Esophagus muscularis mucosa (tissue), 4 donors: ENCODE data around the gene NAV1.
"Not testable (repeated sequence)": the region's sequence is repeated elsewhere in the genome, so short reads cannot be mapped to it uniquely, and the experiment has no call there.

ENCODE experiments used
- EP300 ChIP-seq: sonication (generic); formaldehyde crosslinking; IDR thresholded peaks from one replicate; pipeline ENCODE4 v1.6.1; 2017; ENCODE audit warnings: antibody characterized with exemption
- POLR2AphosphoS5 ChIP-seq, 2 donors: sonication (generic); formaldehyde crosslinking; IDR thresholded peaks; one replicate each; pipeline ENCODE4 v1.6.1; 2017; ENCODE audit warnings: antibody characterized with exemption in 2 of 2
- TF ChIP-seq, protein P1 (sequence below), 3 experiments: fragments of 200-600 bp in 2 of 3; fragments of 450-650 bp in 1 of 3; sonication (generic) in 2 of 3; IDR thresholded peaks; one replicate each; pipeline ENCODE4 v1.5.1; 2017 to 2019; ENCODE audit warnings: antibody characterized with exemption in 3 of 3, mild to moderate bottlenecking in 2 of 3, moderate library complexity in 1 of 3

DNA sequence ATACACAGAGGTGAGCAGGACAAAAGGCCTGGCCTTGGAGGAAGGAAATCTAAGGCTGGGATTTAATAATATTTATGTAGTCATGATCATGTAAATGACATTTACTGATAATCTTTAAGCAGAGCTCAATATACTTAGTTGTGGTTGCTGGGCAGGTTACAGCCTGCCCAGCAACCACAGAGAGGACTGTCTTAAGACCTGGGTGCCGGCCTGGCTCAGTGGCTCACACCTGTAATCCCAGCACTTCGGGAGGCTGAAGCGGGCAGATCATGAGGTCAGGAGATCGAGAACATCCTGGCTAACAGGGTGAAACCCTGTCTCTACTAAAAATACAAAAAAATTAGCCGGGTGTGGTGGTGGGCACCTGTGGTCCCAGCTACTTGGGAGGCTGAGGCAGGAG, 10.6 kb downstream of the NAV1 start:
- TF ChIP-seq, protein P1, sequence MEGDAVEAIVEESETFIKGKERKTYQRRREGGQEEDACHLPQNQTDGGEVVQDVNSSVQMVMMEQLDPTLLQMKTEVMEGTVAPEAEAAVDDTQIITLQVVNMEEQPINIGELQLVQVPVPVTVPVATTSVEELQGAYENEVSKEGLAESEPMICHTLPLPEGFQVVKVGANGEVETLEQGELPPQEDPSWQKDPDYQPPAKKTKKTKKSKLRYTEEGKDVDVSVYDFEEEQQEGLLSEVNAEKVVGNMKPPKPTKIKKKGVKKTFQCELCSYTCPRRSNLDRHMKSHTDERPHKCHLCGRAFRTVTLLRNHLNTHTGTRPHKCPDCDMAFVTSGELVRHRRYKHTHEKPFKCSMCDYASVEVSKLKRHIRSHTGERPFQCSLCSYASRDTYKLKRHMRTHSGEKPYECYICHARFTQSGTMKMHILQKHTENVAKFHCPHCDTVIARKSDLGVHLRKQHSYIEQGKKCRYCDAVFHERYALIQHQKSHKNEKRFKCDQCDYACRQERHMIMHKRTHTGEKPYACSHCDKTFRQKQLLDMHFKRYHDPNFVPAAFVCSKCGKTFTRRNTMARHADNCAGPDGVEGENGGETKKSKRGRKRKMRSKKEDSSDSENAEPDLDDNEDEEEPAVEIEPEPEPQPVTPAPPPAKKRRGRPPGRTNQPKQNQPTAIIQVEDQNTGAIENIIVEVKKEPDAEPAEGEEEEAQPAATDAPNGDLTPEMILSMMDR (IDR thresholded peaks at IDR 0.05), result not testable (repeated sequence)
- not testable (repeated sequence) for TF ChIP-seq EP300; POLR2AphosphoS5 (IDR thresholded peaks at IDR 0.05)
